ENCODE measurements around the gene CFAP157. TPM values are rescaled to one million over a fixed set of nuclear protein-coding genes. Genes with fewer than 3 reads are reported as not detected.

The CFAP157 gene
- total RNA-seq, 1 experiment from 2014 or later: 0.87 TPM

DNA sequence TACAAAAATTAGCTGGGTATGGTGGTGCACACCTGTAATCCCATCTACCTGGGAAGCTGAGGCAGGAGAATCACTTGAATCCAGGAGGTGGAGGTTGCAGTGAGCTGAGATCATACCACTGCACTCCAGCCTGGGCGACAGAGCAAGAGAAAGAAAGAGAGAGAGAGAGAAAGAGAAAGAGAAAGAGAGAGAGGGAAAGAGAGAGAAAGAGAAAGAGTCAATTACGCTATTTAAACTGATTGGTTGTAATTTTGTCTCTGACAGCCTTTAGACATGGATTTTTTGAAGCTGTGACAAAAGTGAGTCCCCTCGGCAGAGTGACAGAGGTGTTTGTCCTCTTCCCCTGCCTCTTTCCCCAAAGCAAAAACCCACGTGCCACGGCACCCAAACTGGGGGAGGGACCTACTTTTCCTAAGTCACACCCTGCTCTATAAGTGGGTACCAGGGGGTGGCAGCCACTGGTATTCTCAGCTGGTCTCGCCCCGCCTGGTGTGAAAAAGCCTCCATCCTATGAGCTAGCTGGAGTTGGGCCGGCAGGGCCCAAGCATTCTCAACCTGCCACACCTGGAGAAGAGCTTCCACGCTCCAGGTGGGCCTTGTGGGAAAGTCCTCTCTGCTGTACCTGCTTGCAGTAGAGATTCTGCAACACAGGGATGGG, 3.4 kb upstream of the CFAP157 start:
- no TSS peak for BruUV-seq (replicated peaks)
- intact Hi-C loops (cut with micrococcal nuclease; ENCODE audit: unreplicated experiment): no loop called here
- no peak for DNase-seq
- Mint-ChIP-seq H3K9me3 (ENCODE audit: low read depth, unreplicated experiment) (no peaks in the 10 kb centered on the region), H3K36me3 (ENCODE audit: insufficient read depth, unreplicated experiment) (peaks cover 25% of the 10 kb centered on the region), H3K4me3 (ENCODE audit: low read depth, unreplicated experiment) (no peak overlapping the region), H3K27ac (ENCODE audit: unreplicated experiment) (no peak overlapping the region), H3K27me3 (ENCODE audit: unreplicated experiment) (no peaks in the 10 kb centered on the region), H3K4me1 (ENCODE audit: low read depth, unreplicated experiment) (no peaks in the 10 kb centered on the region)
- no peak for TF ChIP-seq CTCF (IDR thresholded peaks at IDR 0.05; ENCODE audit: unreplicated experiment)
- CTCF ChIA-PET: interaction anchor here (0.6 kb wide), 1 partner anchor 10 kb away, joined by 6 read pairs; no protein-coding TSS in a partner anchor

GRCh38 chr9:127705577-127706379, 1.0 kb upstream of the CFAP157 start:
- intact Hi-C loops (cut with micrococcal nuclease; ENCODE audit: unreplicated experiment): no loop called here
- Mint-ChIP-seq H3K36me3 (ENCODE audit: insufficient read depth, unreplicated experiment) (peaks cover 20% of the 10 kb centered on the region), H3K4me1 (ENCODE audit: low read depth, unreplicated experiment) (no peaks in the 10 kb centered on the region), H3K9me3 (ENCODE audit: low read depth, unreplicated experiment) (no peaks in the 10 kb centered on the region), H3K27me3 (ENCODE audit: unreplicated experiment) (no peaks in the 10 kb centered on the region), H3K4me3 (ENCODE audit: low read depth, unreplicated experiment) (no peak overlapping the region), H3K27ac (ENCODE audit: unreplicated experiment) (no peak overlapping the region)
- CTCF ChIA-PET: interaction anchor here (1.5 kb wide), 1 partner anchor 10 kb away, joined by 3 read pairs; the partner anchor contains the start of genes PTRH1 and TTC16
- no TSS peak for BruUV-seq (replicated peaks)
- DNase-seq: no peak
- TF ChIP-seq CTCF (IDR thresholded peaks at IDR 0.05; ENCODE audit: unreplicated experiment): no peak

GRCh38 chr9:127707766-127708165, 978 bp downstream of the CFAP157 start:
- Mint-ChIP-seq H3K27me3 (ENCODE audit: unreplicated experiment) (no peaks in the 10 kb centered on the region), H3K36me3 (ENCODE audit: insufficient read depth, unreplicated experiment) (peaks cover 29% of the 10 kb centered on the region), H3K9me3 (ENCODE audit: low read depth, unreplicated experiment) (no peaks in the 10 kb centered on the region), H3K4me3 (ENCODE audit: low read depth, unreplicated experiment) (peak overlapping the region; percentile 70), H3K27ac (ENCODE audit: unreplicated experiment) (no peak overlapping the region), H3K4me1 (ENCODE audit: low read depth, unreplicated experiment) (no peaks in the 10 kb centered on the region)
- CTCF ChIA-PET: no interaction called here
- intact Hi-C loops (cut with micrococcal nuclease; ENCODE audit: unreplicated experiment): no loop called here
- no peak for TF ChIP-seq CTCF (IDR thresholded peaks at IDR 0.05; ENCODE audit: unreplicated experiment)
- BruUV-seq (replicated peaks): no TSS peak
- DNase-seq: no peak

DNA sequence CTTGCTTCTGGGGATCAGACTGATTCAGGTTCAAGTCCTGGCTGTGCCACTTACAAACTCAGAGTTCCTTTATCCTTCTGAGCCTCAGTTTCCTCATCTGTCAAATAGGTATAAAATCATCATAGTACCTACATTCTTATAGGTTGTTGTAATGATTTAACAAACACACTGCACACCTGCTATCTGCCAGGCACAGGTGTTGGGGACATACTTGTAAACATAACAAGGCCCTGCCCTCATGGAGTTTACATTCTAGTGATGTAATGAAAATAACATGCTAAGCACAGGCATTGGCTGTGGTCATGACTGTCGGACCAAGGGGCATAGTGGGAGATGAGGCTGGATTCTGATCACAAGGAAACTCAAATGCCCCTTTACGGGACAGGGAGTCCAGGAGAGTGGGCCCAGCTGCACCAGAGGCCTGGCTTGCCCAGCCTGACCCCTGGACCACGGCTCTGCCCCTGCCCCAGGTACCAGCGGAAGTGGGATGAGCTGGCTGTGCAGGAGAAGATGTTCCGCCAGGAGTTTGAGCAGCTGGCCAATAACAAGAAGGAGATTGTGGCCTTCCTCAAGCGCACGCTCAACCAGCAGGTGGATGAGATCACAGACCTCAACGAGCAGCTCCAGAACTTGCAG, 2.3 kb downstream of the CFAP157 start:
- no peak for DNase-seq
- intact Hi-C loops (cut with micrococcal nuclease; ENCODE audit: unreplicated experiment): no loop called here

More for the DNA sequence above, 2.3 kb downstream of the CFAP157 start:
- H3K9me3 Mint-ChIP-seq (ENCODE audit: low read depth, unreplicated experiment): no peaks in the 10 kb centered on the region
- H3K27me3 Mint-ChIP-seq (ENCODE audit: unreplicated experiment): no peaks in the 10 kb centered on the region
- no TSS peak for BruUV-seq (replicated peaks)
- no peak overlapping the region for H3K4me3 Mint-ChIP-seq (ENCODE audit: low read depth, unreplicated experiment)
- no peaks in the 10 kb centered on the region for H3K4me1 Mint-ChIP-seq (ENCODE audit: low read depth, unreplicated experiment)
- TF ChIP-seq CTCF (IDR thresholded peaks at IDR 0.05; ENCODE audit: unreplicated experiment): no peak
- H3K36me3 Mint-ChIP-seq (ENCODE audit: insufficient read depth, unreplicated experiment): peaks cover 33% of the 10 kb centered on the region
- no peak overlapping the region for H3K27ac Mint-ChIP-seq (ENCODE audit: unreplicated experiment)
- CTCF ChIA-PET: no interaction called here
